GM12878 (cell line): ENCODE data around the gene LRRC4B.

Experiments used
- CBX5 ChIP-seq: sonication (generic); IDR thresholded peaks from 2 replicates; pipeline ENCODE4 v1.6.1; 2016; ENCODE audit warnings: low read depth, moderate library complexity, mild to moderate bottlenecking, inconsistent platforms
- HCFC1 ChIP-seq: fragments of 150-350 bp; IDR thresholded peaks from 2 replicates; pipeline ENCODE4 v1.6.1; 2014; ENCODE audit warnings: low read length
- LARP7 ChIP-seq: fragments of 450-650 bp; IDR thresholded peaks from 2 replicates; pipeline ENCODE4 v1.6.1; 2017; ENCODE audit warnings: mild to moderate bottlenecking
- RB1 ChIP-seq: fragments of 450-650 bp; formaldehyde crosslinking; IDR thresholded peaks from 2 replicates; pipeline ENCODE4 v1.6.1; 2017; ENCODE audit warnings: mild to moderate bottlenecking, borderline replicate concordance
- TAF1 ChIP-seq: IDR thresholded peaks from 2 replicates; pipeline ENCODE4 v1.6.1; 2011; ENCODE audit warnings: mild to moderate bottlenecking, low read depth, low read length, borderline replicate concordance
- ZNF274 ChIP-seq: IDR thresholded peaks from one replicate; pipeline ENCODE4 v1.8.0; 2011; ENCODE audit not compliant: insufficient read length, insufficient read depth
- TF ChIP-seq, protein P1 (sequence below): IDR thresholded peaks from 2 replicates; pipeline ENCODE4 v1.6.1; 2011; ENCODE audit warnings: low read depth, low read length, improper control_type of control experiment, borderline replicate concordance

GRCh38 chr19:50517704-50518075 is 50.5 kb downstream of the LRRC4B start:
- TF ChIP-seq, protein P1, sequence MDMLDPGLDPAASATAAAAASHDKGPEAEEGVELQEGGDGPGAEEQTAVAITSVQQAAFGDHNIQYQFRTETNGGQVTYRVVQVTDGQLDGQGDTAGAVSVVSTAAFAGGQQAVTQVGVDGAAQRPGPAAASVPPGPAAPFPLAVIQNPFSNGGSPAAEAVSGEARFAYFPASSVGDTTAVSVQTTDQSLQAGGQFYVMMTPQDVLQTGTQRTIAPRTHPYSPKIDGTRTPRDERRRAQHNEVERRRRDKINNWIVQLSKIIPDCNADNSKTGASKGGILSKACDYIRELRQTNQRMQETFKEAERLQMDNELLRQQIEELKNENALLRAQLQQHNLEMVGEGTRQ = no peak
- no peak for TF ChIP-seq RB1
- TF ChIP-seq ZNF274 = no peak
- TF ChIP-seq CBX5 = no peak
- TF ChIP-seq LARP7 = no peak
- TF ChIP-seq HCFC1 = no peak
- no peak for TF ChIP-seq TAF1
